NOMO-1 treated with DMSO at 0.1 percent for 48 hours (cell line): ENCODE measurements around the gene FUOM.

Source experiments
- DNase-seq: peaks from one replicate; lab custom pipeline; 2025; ENCODE audit not compliant: unreplicated experiment; lab: John Stamatoyannopoulos, UW

The FUOM gene

GRCh38 chr10:133357285-133358161 is at the start of gene FUOM:
Gene FUOM (minus strand): TSS chr10:133358019. CDS start chr10:133358007, 12 bp downstream.
- DNase-seq, result peak; percentile 70

DNA sequence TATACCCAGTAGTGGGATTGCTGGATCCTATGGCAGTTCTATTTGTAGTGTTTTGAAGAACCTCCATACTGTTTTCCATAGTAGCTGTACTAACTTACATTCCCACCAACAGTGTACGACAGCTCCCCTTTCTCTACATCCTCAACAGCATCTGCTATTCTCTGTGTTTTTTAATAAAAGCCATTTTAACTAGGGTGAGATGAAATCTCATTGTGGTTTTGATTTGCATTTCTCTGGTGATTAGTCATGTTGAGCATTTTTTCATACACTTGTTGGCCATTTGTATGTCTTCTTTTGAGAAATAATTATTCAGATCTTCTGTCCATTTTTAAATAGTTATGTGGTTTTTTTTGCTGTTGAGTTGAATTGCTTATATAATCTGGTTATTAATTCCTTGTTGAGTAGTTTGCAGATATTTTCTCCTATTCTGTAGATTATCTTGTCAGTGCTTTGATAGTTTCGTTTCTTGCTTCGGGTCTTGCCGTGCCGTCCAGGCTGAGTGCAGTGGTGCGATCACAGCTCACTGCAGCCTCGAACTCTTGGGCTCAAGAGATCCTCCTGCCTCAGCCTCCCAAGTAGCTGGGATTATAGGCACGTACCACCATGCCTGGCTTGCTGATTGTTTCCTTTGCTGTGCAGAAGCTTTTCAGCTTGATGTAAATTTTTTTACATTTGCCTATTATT is 48.2 kb upstream of the FUOM start:
- no peak for DNase-seq

GRCh38 chr10:133405272-133405671 is 47.5 kb upstream of the FUOM start:
- DNase-seq, result no peak

GRCh38 chr10:133403784-133404183 is 46.0 kb upstream of the FUOM start:
- no peak for DNase-seq

GRCh38 chr10:133403359-133403758 is 45.5 kb upstream of the FUOM start:
- no peak for DNase-seq

- no peak for DNase-seq
Observed at GRCh38 chr10:133401981-133402725, 44.3 kb upstream of the FUOM start.

GRCh38 chr10:133401500-133401899 is 43.7 kb upstream of the FUOM start:
- no peak for DNase-seq

- DNase-seq, result no peak
Observed at GRCh38 chr10:133400624-133401424, 43.0 kb upstream of the FUOM start.

- DNase-seq, result no peak
Observed at GRCh38 chr10:133399123-133399601, 41.3 kb upstream of the FUOM start.

- DNase-seq, result no peak
Observed at GRCh38 chr10:133397938-133398337, 40.1 kb upstream of the FUOM start.

DNA sequence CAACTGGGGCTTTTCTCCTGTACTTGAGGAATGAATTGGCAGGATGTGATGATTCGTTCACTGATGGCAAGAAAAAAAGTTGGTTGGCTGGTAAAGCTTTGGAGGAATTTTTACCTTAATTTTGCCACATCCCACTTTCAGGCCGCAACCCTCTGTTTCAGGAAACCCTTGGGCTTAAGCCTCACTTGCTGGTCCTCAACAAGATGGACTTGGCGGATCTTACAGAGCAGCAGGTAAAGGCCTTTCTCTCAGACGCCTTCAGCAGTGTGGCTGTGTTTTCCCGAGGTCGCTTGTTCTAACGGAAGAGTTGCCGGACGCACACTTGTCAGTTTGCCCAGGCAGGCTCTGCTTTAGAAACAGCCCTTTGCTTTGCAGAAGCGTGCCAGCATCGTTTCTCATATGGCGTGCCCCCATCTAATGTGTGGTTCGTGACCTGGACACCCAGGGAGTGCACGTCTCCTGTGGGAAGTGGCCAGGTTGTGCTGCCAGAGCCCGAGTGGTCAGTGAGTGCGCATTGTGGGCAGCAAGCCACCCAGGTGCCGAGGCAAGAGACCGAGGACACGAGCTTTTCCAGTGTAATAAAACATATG is 38.3 kb upstream of the FUOM start:
- no peak for DNase-seq

DNA sequence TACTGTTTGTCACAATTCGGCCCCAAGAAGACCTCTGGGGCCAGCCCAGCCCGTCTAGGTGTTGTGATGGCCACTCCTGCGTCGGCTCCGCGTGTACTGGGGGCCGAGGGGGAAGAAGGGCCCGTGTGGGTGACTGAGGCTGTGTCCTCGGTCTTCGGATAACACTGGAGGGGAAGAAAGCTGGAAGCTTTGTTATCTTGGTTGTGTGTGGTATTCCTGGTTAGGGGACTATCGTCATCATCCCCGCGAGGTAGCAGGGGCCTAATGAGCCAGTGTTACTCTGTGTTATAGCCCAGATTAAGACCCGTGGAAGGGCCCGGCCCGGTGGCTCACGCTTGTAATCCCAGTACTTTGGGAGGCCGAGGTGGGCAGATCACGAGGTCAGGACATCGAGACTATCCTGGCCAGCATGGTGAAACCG is 37.0 kb upstream of the FUOM start:
- no peak for DNase-seq

- DNase-seq, result peak; percentile 87
Observed at GRCh38 chr10:133394064-133394663, 36.3 kb upstream of the FUOM start, which contains the start of gene MTG1. Gene MTG1 (plus strand): TSS chr10:133394157. CDS start chr10:133394221, 64 bp downstream.

DNA sequence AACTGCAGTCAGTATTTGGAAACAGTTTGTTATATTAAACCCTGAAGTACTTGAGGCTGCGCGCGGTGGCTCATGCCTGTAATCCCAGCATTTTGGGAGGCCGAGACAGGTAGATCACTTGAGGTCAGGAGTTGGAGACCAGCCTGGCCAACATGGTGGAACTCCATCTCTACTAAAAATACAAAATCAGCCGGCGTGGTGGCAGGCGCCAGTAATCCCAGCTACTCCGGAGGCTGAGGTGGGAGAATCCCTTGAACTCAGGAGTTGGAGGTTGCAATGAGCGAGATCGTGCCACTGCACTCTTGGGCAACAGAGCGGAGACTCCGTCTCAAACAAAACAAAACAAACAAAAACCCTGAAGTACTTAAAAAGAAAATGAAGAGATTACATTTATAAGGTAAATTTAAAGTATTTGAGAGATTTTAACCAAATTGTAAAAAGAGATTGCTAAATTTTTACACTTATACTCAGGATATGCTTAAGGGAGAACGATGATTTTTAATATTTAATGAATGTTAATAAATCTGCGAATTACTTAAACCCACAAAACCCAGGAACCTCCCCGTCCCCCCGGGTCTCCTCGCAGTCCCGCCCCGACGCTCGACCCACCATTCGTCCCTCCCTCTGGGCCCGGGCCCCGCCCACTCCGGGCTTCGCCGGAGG is 35.7 kb upstream of the FUOM start:
- no peak for DNase-seq

DNA sequence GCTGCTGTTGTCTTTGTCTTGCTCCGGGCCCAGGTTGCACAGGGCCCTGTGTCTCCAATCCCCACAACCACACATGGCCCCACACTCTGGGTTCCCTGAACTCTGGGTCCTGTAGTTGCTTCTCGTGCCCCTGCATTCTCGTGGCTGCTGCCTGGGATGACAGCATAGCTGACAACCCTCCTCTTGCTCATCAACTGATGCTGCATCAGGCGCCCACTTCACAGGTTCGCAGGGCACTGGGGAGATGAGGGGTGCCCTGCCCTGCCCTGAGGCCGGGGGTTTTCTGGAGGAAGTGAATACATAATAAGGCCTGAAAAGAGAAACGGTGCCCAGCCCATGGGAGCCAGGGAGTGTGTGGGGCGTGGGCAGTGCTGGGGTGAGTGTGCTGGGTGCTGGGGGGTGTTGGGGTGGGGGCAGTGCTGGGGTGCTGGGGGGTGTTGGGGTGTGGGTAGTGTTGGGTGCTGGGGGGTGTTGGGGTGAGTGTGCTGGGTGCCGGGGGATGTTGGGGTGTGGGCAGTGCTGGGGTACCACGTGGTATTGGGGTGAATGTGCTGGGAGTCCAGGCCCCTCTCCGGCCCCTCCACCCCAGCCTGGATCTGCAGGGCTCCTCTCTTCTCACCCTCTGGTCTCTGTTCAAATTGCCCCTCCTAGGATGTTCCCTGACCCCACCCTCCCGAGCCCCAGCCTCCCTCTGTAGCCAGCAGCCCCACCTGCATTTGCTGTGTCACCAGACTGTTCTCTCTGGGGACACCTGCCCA is 34.1 kb upstream of the FUOM start:
- DNase-seq, result no peak

DNA sequence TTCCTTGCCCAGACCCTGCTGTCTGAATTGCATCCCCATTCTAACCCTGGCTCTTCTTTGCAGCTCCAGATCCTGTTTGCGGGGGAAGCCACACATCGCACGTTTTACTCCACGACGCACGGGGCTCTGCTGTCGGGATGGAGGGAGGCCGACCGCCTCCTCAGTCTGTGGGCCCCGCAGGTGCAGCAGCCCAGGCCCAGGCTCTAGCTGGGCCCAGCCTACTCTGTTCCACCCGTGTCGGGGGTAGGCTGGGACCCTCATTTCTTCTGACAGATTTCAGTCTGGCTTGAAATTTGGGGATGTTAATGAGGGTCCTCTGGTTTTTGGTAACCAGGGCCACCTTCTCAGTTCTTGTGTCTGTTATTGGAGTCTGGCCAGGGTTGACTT is 33.4 kb upstream of the FUOM start:
- DNase-seq, result no peak

DNA sequence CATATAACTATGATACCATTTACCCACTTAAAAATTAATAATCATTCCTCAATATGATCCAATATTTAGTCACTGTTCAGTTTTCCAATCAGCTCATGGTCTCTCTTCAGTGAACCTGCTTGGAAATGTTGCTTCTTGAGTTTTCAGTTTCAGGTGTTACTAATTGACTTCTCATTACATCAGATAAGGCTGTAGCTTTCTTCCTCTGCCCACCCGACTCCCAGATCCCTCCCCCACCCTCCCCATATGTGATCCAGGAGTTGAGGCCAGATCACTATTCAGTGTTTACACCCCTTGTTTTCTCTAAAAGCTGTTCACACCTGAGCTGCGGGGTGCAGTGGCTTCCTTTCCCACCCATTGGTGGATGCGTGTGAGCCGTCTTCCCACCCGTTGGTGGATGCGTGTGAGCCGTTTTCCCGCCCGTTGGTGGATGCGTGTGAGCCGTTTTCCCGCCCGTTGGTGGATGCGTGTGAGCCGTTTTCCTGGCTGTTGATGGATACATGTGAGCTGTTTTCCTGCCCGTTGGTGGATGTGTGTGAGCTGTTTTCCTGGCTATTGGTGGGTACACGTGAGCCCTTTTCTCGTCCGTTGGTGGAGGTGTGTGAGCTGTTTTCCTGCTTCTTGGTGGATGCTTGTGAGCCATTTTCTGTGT is 32.9 kb upstream of the FUOM start:
- DNase-seq, result no peak
